OCI-LY7 (cell line): ENCODE data around the gene C1orf94.

Experiments
- EZH2phosphoT487 ChIP-seq: fragments of 200-600 bp; sonication (generic); IDR thresholded peaks from 2 replicates; pipeline ENCODE4 v1.6.1; 2018; ENCODE audit warnings: low read depth, borderline replicate concordance, mild to moderate bottlenecking, mixed run types, antibody characterized with exemption, low read length, moderate library complexity, mixed read lengths
- TF ChIP-seq, protein P1 (sequence below): fragments of 200-600 bp; sonication (generic); conservative IDR thresholded peaks from 2 replicates; pipeline ENCODE4 v1.5.1; 2014; ENCODE audit warnings: mild to moderate bottlenecking, antibody characterized with exemption, low read length, moderate library complexity, mixed read lengths

DNA sequence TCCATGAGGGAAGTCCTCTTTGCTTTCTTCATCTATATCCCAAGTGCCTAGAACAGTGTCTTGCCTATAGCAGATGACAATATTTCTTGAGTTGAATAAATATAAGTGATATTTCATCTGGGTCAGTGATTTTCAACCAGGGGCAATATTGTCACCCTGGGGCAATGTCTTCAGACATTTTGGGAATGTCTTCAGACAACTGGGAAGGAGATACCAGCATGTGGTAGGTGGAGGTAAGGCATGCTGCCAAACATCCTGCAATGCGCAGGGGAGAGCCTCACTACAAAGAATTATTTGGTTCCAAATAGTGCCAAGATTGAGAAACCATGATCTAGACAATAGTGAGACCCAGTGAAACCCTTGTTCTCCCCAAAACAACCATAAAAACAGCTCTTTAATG is 54.7 kb downstream of the C1orf94 start:
- TF ChIP-seq, protein P1, sequence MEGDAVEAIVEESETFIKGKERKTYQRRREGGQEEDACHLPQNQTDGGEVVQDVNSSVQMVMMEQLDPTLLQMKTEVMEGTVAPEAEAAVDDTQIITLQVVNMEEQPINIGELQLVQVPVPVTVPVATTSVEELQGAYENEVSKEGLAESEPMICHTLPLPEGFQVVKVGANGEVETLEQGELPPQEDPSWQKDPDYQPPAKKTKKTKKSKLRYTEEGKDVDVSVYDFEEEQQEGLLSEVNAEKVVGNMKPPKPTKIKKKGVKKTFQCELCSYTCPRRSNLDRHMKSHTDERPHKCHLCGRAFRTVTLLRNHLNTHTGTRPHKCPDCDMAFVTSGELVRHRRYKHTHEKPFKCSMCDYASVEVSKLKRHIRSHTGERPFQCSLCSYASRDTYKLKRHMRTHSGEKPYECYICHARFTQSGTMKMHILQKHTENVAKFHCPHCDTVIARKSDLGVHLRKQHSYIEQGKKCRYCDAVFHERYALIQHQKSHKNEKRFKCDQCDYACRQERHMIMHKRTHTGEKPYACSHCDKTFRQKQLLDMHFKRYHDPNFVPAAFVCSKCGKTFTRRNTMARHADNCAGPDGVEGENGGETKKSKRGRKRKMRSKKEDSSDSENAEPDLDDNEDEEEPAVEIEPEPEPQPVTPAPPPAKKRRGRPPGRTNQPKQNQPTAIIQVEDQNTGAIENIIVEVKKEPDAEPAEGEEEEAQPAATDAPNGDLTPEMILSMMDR: no peak
- TF ChIP-seq EZH2phosphoT487: no peak
